Activated naive CD4-positive, alpha-beta T cell treated with anti-CD3 and anti-CD28 coated beads, Interleukin-2, amount 50 U/mL, for 72 hours (primary cell): ENCODE results near the gene ACSM5. TPM values are rescaled to one million over a fixed set of nuclear protein-coding genes. Genes with fewer than 3 reads are reported as not detected.
A peak's percentile ranks its signal among the peaks of the same experiment; 100 is the strongest.
"Not testable (repeated sequence)": the region's sequence is repeated elsewhere in the genome, so short reads cannot be mapped to it uniquely, and the experiment has no call there.

Experiments
- ATAC-seq, 2 donors: fragments of 150-1000 bp; cut with Tn5 transposase; 2 replicates each; pipeline ENCODE4 v1.10.0; 2021; ENCODE audit warnings: mild to moderate bottlenecking in 2 of 2, moderate library complexity in 2 of 2
- DNase-seq, 2 donors: peaks; one replicate each; pipeline ENCODE4 v3.0.0; 2021 to 2022; ENCODE audit warnings: low spot score in 2 of 2
- H3K27ac Mint-ChIP-seq, 2 donors: one replicate each; pipeline ENCODE4 v1.8.0; 2022; ENCODE audit warnings: mild to moderate bottlenecking in 2 of 2, mixed read lengths in 2 of 2
- H3K36me3 Mint-ChIP-seq, 2 donors: one replicate each; pipeline ENCODE4 v1.8.0; 2022; ENCODE audit warnings: mixed read lengths in 2 of 2
- H3K9me3 Mint-ChIP-seq, 2 donors: one replicate each; pipeline ENCODE4 v1.8.0; 2022; ENCODE audit warnings: mixed read lengths in 2 of 2
- total RNA-seq, 2 donors: library from RNA; stranded (reverse); gene quantifications; one replicate each; pipeline ENCODE4 v1.2.3, GENCODE V29; 2022

ACSM5 gene
- total RNA-seq, 2 donors from 2014 or later = not detected

DNA sequence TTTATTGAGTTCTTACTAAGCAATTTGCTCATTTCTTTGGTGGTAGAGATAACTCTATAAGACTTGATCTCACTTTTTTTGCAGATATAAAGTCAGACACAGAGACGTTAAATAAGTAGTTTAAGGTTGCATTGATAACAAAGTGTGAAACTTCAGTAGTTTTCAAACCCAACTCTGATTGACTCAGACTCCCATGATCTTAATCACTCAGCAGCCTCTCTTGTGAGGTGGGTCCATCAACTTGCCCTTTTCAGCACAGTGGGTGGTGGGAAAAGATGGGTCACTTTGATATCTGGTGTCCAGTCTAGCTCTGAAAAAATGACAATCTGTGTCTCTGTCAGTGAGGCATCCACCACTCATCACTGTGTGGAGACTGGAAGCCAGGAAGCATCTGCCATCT is 61.4 kb downstream of the ACSM5 start:
- H3K36me3 Mint-ChIP-seq, DNase-seq, H3K27ac Mint-ChIP-seq: not testable (repeated sequence)
- peaks cover 6 to 14% of the 10 kb centered on the region in 2 donors for H3K9me3 Mint-ChIP-seq
- ATAC-seq = peak in 1 of 2 donors; percentile 47

DNA sequence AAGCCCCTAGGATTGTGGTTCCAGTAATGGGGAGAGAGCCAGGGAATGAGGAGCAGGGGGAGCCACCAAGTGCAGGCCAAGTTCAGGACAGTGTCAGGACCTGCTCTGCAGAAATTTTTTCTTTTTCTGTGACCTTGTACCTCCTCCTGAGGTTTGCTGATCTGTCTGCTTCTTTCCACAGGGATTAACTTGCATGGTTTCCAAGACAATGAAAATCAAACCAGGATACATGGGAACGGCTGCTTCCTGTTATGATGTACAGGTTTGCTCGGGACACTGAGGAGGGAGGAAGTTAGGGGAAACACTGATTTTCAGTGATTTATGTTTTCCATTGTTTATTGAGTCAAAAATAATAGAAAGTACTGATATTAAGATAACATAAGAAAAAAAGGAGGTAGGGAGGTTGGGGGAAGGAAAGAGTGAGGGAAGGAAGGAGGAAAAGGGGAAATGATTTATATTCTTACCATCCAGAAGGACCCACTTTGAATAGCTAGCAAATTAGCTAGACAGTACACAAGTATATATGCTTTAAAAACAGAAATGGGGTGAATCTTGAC is 67.9 kb downstream of the ACSM5 start:
- H3K27ac Mint-ChIP-seq, H3K9me3 Mint-ChIP-seq, H3K36me3 Mint-ChIP-seq, ATAC-seq, DNase-seq: not testable (repeated sequence)

DNA sequence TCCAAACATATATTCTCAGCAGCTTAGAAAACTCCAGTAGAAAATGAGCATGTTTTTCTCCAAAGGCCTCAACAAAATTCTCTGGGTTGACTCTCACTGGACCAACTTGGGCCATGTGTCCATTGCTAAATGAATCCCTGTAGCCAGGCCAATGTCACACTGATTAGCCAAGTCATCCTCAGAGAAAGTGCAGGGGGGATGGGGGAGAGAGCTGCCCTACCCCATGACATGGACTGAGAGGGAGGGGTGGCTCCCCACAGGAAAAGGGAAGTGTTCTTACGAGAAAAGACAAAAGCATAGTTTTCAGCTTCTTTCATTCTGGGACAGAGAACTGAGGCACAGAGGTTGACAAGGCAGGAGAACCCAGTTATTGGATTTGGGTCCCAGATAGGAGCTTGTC is 74.7 kb downstream of the ACSM5 start:
- not testable (repeated sequence) for DNase-seq, H3K27ac Mint-ChIP-seq, ATAC-seq, H3K9me3 Mint-ChIP-seq, H3K36me3 Mint-ChIP-seq

DNA sequence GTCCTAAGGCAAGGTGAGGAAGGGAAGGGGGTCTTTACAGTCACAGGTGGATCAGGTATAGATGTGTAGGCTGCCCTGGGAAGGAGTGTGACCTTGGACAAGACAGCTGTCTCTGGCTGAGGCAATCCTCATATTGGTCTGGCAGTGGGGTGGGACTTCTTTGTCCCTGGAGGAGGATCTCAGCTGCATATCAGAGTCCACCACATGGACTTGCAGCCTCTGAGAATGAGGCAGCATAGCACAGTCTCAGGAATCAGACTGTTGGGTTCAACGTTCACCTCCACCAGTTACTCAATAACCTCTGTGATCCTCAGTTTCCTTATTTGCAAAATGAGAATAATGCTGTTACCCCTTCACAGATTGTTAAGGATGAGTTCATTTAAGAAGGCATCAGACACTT is 75.4 kb downstream of the ACSM5 start:
- Mint-ChIP-seq H3K36me3 (no peaks in the 10 kb centered on the region), H3K9me3 (no peaks in the 10 kb centered on the region), H3K27ac (no peak overlapping the region)
- DNase-seq = no peak
- no peak for ATAC-seq

DNA sequence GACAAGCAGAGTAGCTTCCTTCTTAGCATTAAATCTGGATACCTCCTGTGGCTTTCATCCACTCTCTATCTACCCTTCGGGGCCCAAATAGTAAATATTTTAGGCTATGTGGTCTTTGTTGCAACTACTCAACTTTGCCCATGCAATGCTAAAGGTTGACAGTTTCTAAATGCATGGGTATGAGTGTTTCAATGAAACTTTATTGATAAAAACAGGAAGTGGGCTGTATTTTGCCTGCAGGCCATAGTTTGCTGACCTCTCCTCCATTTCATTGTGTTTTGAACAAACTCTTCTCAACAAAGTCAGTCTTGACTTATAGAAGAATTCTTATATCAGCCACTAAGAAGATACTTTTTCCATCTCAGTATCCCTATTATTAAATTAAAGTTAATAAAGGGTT is 76.1 kb downstream of the ACSM5 start:
- Mint-ChIP-seq H3K36me3 (no peaks in the 10 kb centered on the region), H3K27ac (no peak overlapping the region), H3K9me3 (no peaks in the 10 kb centered on the region)
- DNase-seq = no peak
- no peak for ATAC-seq

Other genes with a start within 250 kb of the ACSM5 start
- gene GP2, start 82.0 kb upstream of the ACSM5 start, total RNA-seq = not detected
- gene UMOD, start 56.8 kb upstream of the ACSM5 start, total RNA-seq = not detected
- not detected for gene PDILT, start 4.8 kb upstream of the ACSM5 start, total RNA-seq
- not detected for gene ACSM2A, start 42.0 kb downstream of the ACSM5 start, total RNA-seq
- not detected for gene ACSM2B, start 166.8 kb downstream of the ACSM5 start, total RNA-seq